ENCODE data around the gene ZNF750. TPM values are rescaled to one million over a fixed set of nuclear protein-coding genes. Genes with fewer than 3 reads are reported as not detected.

ZNF750 gene
- total RNA-seq, 1 donor from 2014 or later = not detected

DNA sequence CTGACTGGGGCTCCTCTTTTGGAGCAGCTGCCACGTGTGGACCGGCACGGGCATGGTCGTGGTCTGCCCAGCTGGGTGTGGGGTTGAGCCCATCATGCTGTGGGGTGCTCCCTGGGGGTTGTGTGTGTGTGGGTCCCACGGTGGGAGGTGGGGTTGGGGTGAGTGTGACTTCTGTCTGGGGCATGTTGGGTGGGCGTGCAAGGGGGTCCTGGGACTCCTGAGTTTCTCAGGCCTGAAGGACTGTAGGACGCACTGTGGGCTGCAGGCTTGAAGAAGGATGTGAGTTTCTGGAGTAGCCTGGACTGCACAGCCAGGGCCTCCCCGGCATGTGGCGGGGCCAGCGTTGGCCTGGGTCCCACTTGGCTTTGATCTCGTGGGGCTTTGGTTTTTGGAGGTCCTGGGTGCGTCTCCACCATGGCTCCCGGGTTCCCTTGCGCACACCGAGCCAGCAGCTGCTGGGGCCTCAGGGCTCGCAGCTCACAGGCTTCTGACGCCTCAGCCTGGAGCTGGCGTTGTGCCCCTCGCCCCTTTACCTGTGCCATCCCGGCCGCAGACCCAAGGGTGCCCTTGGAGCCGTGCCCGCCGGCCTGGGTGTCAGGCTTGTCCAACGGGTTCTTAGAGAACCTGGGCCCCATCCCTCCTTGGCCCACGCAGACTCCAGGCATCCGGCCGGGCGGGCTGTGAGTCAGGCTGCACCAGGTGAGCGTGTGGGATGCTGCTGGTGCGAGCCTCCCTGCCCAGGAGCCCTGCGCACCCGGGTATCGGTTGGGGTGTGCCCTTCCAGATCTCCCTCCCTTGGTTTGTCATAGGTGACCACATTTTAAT is 34.4 kb upstream of the ZNF750 start:
- no peak for DNase-seq (ENCODE audit: low spot score)
- intact Hi-C loops (cut with DNase I) = no loop called here

DNA sequence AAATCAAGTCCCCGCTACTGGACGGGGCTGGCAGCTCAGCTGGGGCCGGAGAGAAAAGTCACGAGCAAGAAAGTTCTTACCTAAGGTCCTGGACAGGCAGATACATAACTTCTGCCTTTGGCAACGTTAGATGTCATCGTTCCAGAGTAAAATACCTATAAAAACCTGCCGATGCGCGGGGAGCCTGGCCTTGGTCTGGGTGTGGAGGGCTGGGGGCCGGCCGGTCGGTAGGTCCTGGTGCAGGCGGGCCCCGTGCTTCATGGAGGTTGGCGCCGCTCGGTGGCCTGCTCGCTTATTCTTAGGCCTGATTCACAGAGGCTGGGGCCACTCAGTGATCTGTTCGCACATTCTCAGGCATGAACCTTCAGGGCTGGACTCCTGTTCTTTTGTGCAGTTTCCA is 33.7 kb upstream of the ZNF750 start:
- intact Hi-C loops (cut with DNase I) = no loop called here
- no peak for DNase-seq (ENCODE audit: low spot score)

DNA sequence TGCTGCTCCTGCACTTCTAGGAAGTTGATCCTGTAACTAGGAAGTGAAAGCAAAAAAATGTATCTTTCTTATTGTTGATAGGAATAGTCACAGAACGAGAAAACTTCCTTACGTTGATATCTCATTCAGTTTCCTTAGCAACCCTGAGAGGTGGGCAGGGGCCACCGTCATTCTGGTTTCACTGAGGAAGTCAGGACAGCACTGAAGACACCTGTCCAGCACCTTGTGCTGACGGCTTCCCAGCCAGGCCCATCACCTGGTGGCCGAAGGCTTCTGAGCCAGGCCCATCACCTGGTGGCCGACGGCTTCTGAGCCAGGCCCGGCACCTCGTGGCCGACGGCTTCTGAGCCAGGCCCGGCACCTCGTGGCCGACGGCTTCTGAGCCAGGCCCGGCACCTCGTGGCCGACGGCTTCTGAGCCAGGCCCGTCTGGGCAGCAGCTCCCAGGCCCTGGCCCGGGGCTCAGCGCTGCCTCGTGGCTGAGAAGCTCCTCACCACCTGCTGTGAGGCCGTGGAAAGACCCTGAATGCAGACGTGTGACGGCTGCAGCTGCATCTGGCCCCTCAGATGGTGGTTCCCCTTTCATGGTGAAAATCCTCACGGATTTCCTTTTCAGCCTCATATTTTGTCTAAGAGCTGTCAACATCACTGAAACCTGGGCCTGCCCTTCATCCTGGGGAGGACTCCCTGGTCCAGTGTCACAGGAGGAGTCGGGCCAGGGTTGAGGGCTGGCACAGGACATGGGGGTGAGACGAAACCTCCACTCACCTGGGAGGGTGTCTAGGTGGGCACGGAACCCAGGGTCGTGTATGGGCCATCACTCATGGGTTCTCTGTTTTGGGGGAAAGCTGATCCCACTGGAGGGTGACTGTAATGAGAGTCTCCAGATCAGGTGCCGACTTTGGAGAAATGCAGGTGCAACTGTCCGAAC is 33.0 kb upstream of the ZNF750 start:
- intact Hi-C loops (cut with DNase I) = no loop called here
- no peak for DNase-seq (ENCODE audit: low spot score)

DNA sequence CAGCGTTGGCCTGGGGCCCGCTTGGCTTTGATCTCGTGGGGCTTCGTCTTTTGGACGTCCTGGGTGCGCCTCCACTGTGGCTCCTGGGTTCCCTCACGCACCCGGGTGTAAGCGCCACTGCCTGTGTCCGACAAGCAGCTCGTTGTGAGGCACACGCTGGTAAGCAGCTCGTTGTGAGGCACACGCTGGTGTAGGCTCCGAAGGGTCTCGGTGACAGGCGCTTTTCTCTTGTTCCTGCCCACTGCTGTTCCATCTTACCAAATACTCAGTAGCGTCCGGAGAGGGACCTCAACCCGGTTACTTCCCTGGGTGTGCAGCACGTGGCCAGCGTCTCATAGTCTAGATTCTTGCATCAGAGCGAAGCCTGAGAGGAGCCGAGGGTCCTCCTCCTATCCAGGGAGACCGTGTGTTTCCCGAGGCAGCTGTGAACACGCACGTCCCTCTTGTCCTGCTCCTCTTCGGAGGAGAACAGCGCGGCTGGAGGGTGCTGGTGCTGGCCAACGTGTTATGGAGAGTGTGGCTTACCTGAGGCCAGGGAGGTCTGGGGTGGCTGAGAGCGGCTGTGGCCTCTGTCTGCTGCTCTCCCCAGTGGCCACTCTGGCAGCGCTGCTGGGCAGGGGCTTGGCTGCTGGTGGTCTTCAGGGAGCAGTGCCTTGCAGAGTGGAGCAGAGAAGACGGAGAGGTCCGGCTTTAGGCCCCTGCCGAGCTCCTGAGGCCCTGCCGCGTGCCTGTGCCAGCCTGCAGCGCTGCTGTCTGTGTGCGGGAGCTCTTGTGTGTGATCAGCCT is 32.1 kb upstream of the ZNF750 start:
- intact Hi-C loops (cut with DNase I) = loop anchor here (2.0 kb wide), 1 partner anchor 27 kb away; no protein-coding TSS in a partner anchor
- DNase-seq (ENCODE audit: low spot score) = no peak

DNA sequence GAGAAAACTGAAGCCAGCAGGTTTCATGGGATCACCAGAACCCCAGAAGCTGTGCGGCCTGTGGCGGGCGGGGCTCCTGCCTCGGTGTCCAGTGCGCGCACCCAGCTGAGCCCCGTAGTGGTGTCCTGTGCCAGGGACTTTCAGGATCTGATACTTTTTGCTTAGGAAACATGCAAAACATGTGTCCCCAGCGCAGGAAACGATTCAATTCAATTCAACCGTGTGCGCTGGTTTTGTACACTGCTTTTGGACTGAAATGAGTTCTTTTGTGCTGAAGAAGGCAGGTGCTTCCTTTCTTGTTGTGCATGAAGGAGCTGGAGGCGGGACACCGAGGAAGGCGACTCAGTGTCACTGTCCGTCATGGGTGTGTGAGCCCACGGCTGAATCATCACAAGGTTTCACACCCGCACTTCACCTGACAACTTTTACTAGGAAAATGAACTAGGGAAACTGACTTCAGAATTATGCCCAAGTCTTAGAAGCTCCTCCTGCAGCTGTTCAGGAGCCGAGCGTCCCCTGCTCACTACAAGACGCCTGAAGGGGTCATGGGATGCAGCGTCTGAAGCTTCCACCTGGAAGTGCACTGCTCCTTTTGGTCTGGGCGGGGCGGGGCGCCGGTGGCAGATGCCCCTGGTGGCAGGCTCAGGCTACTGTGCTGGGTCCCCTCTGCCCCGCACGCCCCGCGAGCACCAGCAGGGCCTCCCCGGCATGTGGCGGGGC is 31.4 kb upstream of the ZNF750 start:
- no peak for DNase-seq (ENCODE audit: low spot score)
- intact Hi-C loops (cut with DNase I) = loop anchor here (2.0 kb wide), 1 partner anchor 26 kb away; no protein-coding TSS in a partner anchor

DNA sequence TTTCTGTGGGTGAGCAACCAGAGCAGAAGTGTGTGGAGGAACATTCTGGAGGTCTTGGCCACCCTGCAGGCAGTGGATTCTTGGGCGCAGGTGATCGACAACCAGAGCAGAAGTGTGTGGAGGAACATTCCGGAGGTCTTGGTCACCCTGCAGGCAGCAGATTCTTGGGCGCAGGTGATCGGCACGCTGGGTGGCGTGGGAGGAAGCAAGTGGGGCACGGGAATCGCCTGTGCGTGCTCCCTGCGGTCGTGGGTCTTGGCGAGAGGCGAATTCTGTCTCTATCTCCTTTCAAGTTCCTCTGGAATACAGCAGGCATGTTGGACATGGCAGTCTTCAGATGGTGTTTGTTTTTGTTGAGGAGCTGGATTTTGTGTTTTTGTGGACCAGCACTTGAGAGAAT is 30.7 kb upstream of the ZNF750 start:
- intact Hi-C loops (cut with DNase I) = loop anchor here (2.0 kb wide), 1 partner anchor 26 kb away; no protein-coding TSS in a partner anchor
- no peak for DNase-seq (ENCODE audit: low spot score)

DNA sequence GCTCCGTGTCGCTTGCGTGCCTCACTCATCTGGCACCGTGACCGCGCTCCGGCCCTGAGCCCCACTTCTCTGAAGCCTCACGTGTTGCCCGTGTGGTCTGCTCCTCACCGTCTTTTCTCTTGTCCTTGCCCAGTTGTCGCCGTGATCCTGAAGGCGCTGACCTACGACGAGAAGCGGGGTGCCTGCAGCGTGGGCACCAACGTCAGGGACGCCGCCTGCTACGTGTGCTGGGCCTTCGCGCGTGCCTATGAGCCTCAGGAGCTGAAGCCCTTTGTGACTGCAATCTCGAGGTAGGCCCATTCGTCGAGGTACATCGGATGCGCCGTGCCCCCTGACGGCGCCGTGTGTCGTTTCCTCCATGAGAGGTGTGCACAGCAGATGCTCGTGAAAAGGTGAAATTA is 30.3 kb upstream of the ZNF750 start:
- intact Hi-C loops (cut with DNase I) = loop anchor here (2.0 kb wide), 1 partner anchor 25 kb away; no protein-coding TSS in a partner anchor
- DNase-seq (ENCODE audit: low spot score) = no peak

DNA sequence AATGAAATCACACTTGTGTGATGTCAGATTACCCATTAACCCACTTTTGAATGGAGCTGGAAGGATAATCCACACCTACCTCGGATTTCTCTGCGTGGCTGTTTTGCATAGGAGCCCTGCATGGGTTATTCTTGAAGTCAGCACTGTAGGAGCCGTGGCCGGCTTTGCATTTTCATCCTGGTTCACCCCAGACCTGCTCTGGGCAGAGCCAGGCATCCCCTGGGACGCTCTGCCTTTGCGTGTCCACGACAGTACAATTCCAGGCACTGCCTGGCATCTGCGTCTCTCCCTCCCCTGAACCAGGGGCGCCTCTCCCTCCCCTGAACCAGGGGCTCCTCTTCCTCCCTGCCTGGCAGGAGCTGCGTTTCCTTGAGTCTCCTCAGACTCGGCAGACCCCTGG is 29.7 kb upstream of the ZNF750 start:
- no peak for DNase-seq (ENCODE audit: low spot score)
- intact Hi-C loops (cut with DNase I) = no loop called here

DNA sequence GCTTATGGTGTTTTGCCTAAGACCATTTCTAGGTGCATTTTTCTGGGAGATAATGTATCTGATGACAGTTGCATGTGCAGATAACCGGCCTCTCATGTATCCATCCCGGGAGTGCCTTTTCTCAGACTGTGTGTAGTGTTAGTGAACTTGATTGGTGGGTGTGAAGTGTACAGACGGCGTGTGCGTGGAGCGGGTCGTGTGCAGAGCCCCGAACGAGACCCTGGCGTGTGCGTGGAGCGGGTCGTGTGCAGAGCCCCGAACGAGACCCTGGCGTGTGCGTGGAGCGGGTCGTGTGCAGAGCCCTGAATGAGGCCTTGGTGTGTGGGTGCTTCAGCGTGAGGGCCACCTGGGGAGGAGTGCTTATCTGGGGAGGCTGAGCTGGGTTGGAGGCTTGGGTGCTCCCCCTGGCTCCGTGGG is 28.9 kb upstream of the ZNF750 start:
- DNase-seq (ENCODE audit: low spot score) = no peak
- intact Hi-C loops (cut with DNase I) = no loop called here

DNA sequence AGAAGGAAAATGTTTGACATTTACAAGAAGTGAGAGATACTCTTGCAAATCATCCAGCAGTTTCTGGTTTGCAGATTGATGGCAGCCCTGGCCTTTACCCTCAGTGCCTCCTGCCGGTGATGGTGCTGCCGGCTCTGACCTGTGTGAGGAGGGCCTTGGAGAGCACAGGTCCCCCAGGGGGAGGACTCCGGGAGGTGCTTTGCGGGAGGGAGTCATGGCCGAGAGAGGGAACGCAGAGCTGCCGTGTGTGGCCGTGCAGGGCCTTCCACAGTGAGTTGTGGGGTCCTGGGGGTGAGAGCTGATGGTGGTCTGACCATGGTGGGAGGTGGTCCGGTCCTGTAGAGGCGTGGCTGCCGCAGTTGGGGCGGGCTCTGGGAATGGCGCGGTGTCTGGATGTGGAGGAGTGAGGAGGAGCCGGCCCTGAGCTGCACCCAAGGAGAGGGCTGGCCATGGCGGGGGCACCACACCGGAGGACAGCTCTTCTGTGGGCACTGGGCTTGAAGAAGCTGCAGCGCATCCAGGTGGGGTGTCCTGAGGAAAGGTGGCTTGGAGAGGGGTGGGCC is 28.0 kb upstream of the ZNF750 start:
- intact Hi-C loops (cut with DNase I) = no loop called here
- DNase-seq (ENCODE audit: low spot score) = no peak

DNA sequence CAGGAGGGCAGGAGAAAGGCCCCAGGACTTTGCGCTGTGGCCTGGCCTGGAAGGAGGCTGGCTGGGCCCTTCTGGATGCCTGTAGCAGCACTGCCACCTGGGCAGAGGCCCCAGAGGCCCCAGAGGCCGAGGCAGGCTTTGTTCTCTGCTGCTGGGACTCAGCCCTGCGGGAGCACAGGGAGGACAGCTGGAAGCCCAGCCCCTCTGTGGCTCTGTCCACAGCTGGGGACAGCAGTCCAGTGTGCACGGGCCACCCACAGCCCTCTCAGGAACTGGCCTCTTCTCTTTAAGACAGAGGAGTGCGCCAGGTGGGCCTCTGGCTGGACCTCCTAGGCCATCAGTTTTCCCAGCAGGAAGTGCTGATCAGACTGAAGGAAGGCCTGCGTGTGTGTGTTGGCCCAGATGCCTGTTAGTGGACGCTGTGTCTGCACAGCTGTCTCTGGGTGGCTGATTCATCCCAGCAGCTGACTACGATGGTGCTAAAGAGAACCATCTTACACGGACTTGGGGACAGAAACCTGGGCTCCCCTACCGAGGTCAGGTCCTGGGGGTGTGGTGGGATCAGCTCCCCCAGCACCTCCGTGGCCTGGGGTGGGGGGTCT is 26.9 kb upstream of the ZNF750 start:
- intact Hi-C loops (cut with DNase I) = no loop called here
- DNase-seq (ENCODE audit: low spot score) = no peak

DNA sequence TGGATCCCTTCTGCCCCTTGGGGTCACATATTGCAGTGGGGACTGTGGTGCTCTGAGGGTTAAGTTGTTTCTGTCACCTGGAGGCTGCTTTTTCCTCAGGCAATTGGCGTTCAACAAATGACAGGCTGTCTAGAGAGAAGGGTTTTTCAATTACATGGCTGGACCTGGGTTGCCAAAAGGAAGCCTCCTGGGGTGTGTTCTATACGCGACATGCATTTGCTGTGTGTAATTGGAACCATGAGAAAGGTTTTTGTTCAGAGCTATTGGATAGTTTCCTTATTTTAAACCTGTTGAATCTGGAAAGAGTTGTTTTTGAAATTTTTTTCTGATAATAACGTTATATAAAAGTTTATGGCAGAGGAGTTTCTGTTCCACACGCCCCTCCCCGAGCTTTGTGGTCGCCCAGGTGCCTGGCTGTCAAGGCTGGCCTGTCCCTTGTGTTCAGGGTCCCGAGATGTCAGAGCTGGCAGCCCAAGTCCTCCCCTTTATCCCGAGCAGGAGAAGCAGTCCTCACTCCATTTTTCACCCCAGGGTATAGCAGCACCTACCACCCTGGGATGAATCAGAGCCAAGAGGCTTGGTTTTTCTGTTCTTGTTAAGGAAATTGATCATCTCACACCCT is 26.1 kb upstream of the ZNF750 start:
- no peak for DNase-seq (ENCODE audit: low spot score)
- intact Hi-C loops (cut with DNase I) = no loop called here

DNA sequence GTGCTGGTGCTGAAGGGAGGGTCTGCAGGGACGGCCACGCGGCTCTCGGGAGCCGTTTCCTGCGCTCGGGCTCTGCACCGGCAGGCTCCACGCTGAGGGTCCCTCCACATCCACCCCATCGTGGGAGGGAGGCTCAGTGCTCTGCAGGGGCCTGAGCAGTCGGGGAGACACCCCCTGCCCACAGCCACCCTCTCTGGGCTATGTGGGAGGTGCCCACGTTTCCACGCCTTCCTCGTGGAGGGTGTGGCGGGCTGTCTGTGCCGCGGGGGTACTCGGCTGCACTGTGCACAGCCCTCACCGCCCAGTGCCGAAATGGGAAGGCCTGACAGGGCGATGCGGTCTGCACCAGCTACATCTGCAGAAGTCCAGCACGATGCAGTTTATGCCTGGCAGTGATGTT is 25.5 kb upstream of the ZNF750 start:
- no peak for DNase-seq (ENCODE audit: low spot score)
- intact Hi-C loops (cut with DNase I) = no loop called here

DNA sequence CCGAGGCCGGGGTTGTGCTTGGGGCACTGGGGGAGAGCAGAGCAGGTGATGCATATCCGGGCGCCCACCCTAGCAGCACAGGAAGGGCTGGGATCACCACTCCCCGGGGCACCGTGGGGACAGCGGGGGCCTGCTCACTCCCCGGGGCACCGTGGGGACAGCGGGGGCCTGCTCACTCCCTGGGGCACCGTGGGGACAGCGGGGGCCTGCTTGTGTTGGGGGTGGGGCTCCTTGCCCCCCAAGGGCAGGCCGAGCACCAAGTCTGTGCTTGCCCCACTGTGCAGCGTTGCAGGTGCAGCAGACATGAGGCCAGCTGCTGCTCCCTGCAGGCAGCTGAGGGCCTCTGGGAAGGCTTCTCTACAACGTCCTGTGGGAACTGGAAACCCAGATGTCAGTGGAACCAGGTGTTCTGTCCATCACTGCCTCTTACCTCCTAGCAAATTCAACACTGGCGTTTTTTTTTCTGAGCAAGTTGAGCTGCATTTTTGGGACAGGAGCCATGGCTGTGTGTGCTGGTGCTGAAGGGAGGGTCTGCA is 25.0 kb upstream of the ZNF750 start:
- no peak for DNase-seq (ENCODE audit: low spot score)
- intact Hi-C loops (cut with DNase I) = no loop called here

DNA sequence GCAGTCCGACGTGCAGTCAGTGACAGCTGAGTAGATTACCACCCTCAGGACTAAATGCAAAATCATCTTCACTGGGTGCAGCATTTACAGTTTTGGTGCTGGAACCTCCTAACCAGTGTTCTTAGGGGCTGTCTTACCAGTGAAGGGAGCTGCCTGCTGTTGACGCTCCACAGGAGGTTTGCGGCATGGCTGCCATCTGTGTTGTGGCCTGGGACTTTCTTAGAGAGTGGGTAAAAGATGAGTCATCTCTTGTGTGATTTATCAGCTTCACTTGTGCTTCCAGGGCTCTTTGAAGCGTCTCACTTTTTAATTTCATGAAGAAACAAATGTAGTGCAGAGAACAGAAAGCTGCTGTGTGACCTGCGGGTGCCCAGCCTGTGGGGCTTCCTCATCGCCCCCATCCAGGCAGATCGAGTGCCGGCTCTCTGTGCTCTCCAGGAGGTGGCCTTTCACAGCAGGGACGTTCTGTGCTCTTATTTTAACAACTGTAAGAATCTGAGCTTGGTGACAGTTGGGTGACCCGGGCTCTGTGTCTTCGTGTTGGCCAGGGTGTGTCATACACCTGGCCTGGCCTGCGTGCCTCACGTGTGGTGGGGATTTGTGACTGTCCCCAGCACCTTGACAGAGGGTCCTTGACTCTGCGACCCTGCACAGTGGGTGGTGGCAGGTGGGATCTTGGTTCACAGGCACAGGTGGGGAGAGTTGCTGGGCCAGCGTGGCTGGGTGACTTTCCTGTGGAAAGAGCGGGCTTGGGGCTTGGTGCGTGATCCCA is 24.3 kb upstream of the ZNF750 start:
- intact Hi-C loops (cut with DNase I) = no loop called here
- DNase-seq (ENCODE audit: low spot score) = no peak

DNA sequence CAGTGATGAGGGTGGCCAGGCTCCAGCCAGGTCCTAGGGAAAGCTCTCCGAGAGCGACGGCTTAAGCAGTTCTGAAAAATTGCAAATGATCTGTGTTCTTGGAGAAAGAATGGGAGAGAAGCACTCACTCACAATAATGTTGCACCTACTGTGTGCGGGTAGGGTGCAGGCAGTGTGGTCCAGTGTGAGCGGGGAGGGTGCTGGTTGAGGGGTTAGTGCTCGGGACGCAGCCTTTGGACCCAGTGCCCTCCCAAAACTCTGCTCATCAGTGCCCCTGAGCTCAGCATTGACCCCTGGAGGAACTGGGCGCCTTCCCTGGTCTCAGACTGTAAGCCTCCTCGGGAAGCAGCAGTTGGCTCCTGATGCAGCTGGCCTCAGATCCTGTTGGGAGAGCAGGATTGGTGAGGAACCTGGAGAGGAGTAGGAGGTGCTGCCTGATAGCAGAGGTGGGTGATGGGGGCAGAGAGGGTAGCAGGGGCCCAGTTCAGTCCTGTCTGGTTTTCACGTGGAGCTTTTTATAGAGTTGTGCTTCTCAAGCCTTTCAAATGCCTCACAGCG is 23.6 kb upstream of the ZNF750 start:
- DNase-seq (ENCODE audit: low spot score) = no peak
- intact Hi-C loops (cut with DNase I) = no loop called here

Data from cardiac septum (tissue), 1 donor.